Lower lobe of right lung (tissue), 2 donors: ENCODE measurements around the gene B4GALT5. TPM values are rescaled to one million over a fixed set of nuclear protein-coding genes. Genes with fewer than 3 reads are reported as not detected.

Experiments used
- ATAC-seq, 2 donors: fragments of 200-7000 bp; cut with Tn5 transposase; one replicate each; pipeline ENCODE4 v1.9.1; 2020 to 2022; ENCODE audit warnings: mild to moderate bottlenecking in 2 of 2, moderate library complexity in 2 of 2
- DNase-seq: peaks from one replicate; pipeline ENCODE4 v3.0.0-alpha.2; 2020
- H3K27ac ChIP-seq: fragments of 200-600 bp; one replicate; pipeline ENCODE4 v1.8.0; 2022
- H3K27me3 ChIP-seq: fragments of 200-600 bp; one replicate; pipeline ENCODE4 v1.8.0; 2022; ENCODE audit warnings: low read depth
- H3K36me3 ChIP-seq: fragments of 200-600 bp; one replicate; pipeline ENCODE4 v1.8.0; 2022; ENCODE audit warnings: mild to moderate bottlenecking
- H3K4me1 ChIP-seq: fragments of 200-600 bp; one replicate; pipeline ENCODE4 v1.8.0; 2022
- H3K4me3 ChIP-seq: fragments of 200-600 bp; one replicate; pipeline ENCODE4 v1.8.0; 2022; ENCODE audit warnings: mild to moderate bottlenecking
- H3K9me3 ChIP-seq: fragments of 200-600 bp; one replicate; pipeline ENCODE4 v1.8.0; 2022
- CTCF ChIP-seq: fragments of 200-600 bp; IDR thresholded peaks from one replicate; pipeline ENCODE4 v1.8.0; 2022; ENCODE audit warnings: antibody characterized with exemption, mild to moderate bottlenecking
- intact Hi-C: fragments of 100-400 bp; cut with DNase I; formaldehyde crosslinking; loops from one replicate; pipeline ENCODE4 v1.11.0; 2022
- total RNA-seq: library from RNA; stranded (reverse); fragmentation: NEBNext Ultra II Directional; extraction: Animal tissue kit (Norgen Biotek cat#: 25700); gene quantifications from one replicate; pipeline ENCODE4 v1.2.1, GENCODE V29; 2021
- donor health status: DM: no; HTN: yes; CAD: no; lungs with severe emphysema.

B4GALT5 gene
- total RNA-seq, 1 donor from 2014 or later: 39.5 TPM

GRCh38 chr20:49692941-49693340 lies 20.7 kb downstream of the B4GALT5 start:
- TF ChIP-seq CTCF: no peak
- no peaks in the 10 kb centered on the region for H3K27me3 ChIP-seq
- peaks cover 63% of the 10 kb centered on the region for H3K4me1 ChIP-seq
- intact Hi-C loops: no loop called here
- DNase-seq (no peak), ATAC-seq (no peak)
- H3K9me3 ChIP-seq: no peaks in the 10 kb centered on the region
- no peak overlapping the region for H3K27ac ChIP-seq
- no peak overlapping the region for H3K4me3 ChIP-seq
- no peaks in the 10 kb centered on the region for H3K36me3 ChIP-seq

GRCh38 chr20:49691818-49692568 lies 21.7 kb downstream of the B4GALT5 start:
- no peaks in the 10 kb centered on the region for H3K36me3 ChIP-seq
- H3K9me3 ChIP-seq: no peaks in the 10 kb centered on the region
- TF ChIP-seq CTCF: no peak
- H3K4me1 ChIP-seq: peaks cover 67% of the 10 kb centered on the region
- no peaks in the 10 kb centered on the region for H3K27me3 ChIP-seq
- ATAC-seq (no peak), DNase-seq (no peak)
- no peak overlapping the region for H3K27ac ChIP-seq
- no peak overlapping the region for H3K4me3 ChIP-seq
- intact Hi-C loops: no loop called here

- Histone ChIP-seq H3K27me3 (no peaks in the 10 kb centered on the region), H3K27ac (peak overlapping the region; percentile 57), H3K4me3 (no peak overlapping the region), H3K36me3 (no peaks in the 10 kb centered on the region), H3K4me1 (peaks cover 67% of the 10 kb centered on the region), H3K9me3 (no peaks in the 10 kb centered on the region)
- DNase-seq: no peak
- ATAC-seq: peak; percentile 64 to 69
- intact Hi-C loops: no loop called here
- no peak for TF ChIP-seq CTCF
Measured at GRCh38 chr20:49690899-49691620, 22.6 kb downstream of the B4GALT5 start.

- DNase-seq (no peak), ATAC-seq (no peak)
- no peak overlapping the region for H3K27ac ChIP-seq
- no peak for TF ChIP-seq CTCF
- H3K9me3 ChIP-seq: no peaks in the 10 kb centered on the region
- H3K36me3 ChIP-seq: no peaks in the 10 kb centered on the region
- H3K4me1 ChIP-seq: peaks cover 72% of the 10 kb centered on the region
- intact Hi-C loops: no loop called here
- no peak overlapping the region for H3K4me3 ChIP-seq
- H3K27me3 ChIP-seq: no peaks in the 10 kb centered on the region
Measured at GRCh38 chr20:49687595-49688567, 25.8 kb downstream of the B4GALT5 start.

GRCh38 chr20:49685809-49686208 lies 27.9 kb downstream of the B4GALT5 start:
- Histone ChIP-seq H3K4me3 (no peak overlapping the region), H3K4me1 (peaks cover 79% of the 10 kb centered on the region)

More at GRCh38 chr20:49685809-49686208, 27.9 kb downstream of the B4GALT5 start:
- no peak for ATAC-seq
- TF ChIP-seq CTCF: no peak
- H3K27ac ChIP-seq: no peak overlapping the region
- DNase-seq: no peak
- H3K36me3 ChIP-seq: no peaks in the 10 kb centered on the region
- intact Hi-C loops: no loop called here
- H3K27me3 ChIP-seq: no peaks in the 10 kb centered on the region
- no peaks in the 10 kb centered on the region for H3K9me3 ChIP-seq
